PC-9 (cell line): ENCODE measurements around the gene KEAP1. TPM values are rescaled to one million over a fixed set of nuclear protein-coding genes. Genes with fewer than 3 reads are reported as not detected.

Experiments
- BruUV-seq: library from RNA; stranded (reverse); fragments of 400-500 nt; replicated peaks from 2 replicates; lab custom pipeline; 2021; lab: Mats Ljungman, UMichigan
- CTCF ChIA-PET: fragments of 300-600 bp; sonication (Branson Sonifier 250); formaldehyde crosslinking; loops from one replicate; lab custom pipeline; 2022; ENCODE audit warnings: antibody characterized with exemption; lab: Charles Lee
- POLR2A ChIA-PET: fragments of 300-600 bp; sonication (Branson Sonifier 250); formaldehyde crosslinking; loops from one replicate; lab custom pipeline; 2022; ENCODE audit warnings: antibody characterized with exemption; ENCODE audit not compliant: unreplicated experiment; lab: Charles Lee
- DNase-seq, 2 experiments: peaks; one replicate each; pipeline versions ENCODE4 v3.0.0 to v3.0.0-alpha.2; 2015 to 2022; ENCODE audit warnings: mixed read lengths in 1 of 2
- H2AFZ ChIP-seq: fragments of 200-600 bp; sonication (generic); 2 replicates; pipeline ENCODE4 v1.8.1; 2017; ENCODE audit warnings: antibody characterized with exemption
- H3F3A ChIP-seq: fragments of 200-600 bp; sonication (generic); 2 replicates; pipeline ENCODE4 v1.8.1; 2017; ENCODE audit warnings: antibody characterized with exemption, mild to moderate bottlenecking, low read depth; ENCODE audit not compliant: insufficient read depth
- H3K27ac ChIP-seq: fragments of 200-600 bp; sonication (generic); 2 replicates; pipeline ENCODE4 v1.6.1; 2016; ENCODE audit warnings: mixed run types
- H3K27me3 ChIP-seq: fragments of 200-600 bp; sonication (generic); 2 replicates; pipeline ENCODE4 v1.6.1; 2016; ENCODE audit warnings: low read depth, mixed run types; ENCODE audit not compliant: insufficient read depth
- H3K36me3 ChIP-seq: fragments of 200-600 bp; sonication (generic); 2 replicates; pipeline ENCODE4 v1.6.1; 2016; ENCODE audit warnings: low read depth, mixed run types
- H3K4me1 ChIP-seq: fragments of 200-600 bp; sonication (generic); replicated peaks from 2 replicates; pipeline ENCODE4 v1.6.1; 2016; ENCODE audit warnings: mixed run types; ENCODE audit not compliant: insufficient read depth
- H3K4me2 ChIP-seq: fragments of 200-600 bp; sonication (generic); 2 replicates; pipeline ENCODE4 v1.6.1; 2017; ENCODE audit warnings: mixed run types
- H3K4me3 ChIP-seq: fragments of 200-600 bp; sonication (generic); 2 replicates; pipeline ENCODE4 v1.6.1; 2016; ENCODE audit warnings: mixed run types
- H3K79me2 ChIP-seq: fragments of 200-600 bp; sonication (generic); 2 replicates; pipeline ENCODE4 v1.6.1; 2017; ENCODE audit warnings: low read depth, mixed run types
- H3K9me2 ChIP-seq: fragments of 200-600 bp; sonication (generic); 2 replicates; pipeline ENCODE4 v1.8.1; 2017; ENCODE audit warnings: mild to moderate bottlenecking; ENCODE audit not compliant: insufficient read depth
- H3K9me3 ChIP-seq: fragments of 200-600 bp; sonication (generic); 2 replicates; pipeline ENCODE4 v1.8.1; 2016; ENCODE audit warnings: low read depth; ENCODE audit not compliant: insufficient read depth
- H4K20me1 ChIP-seq: fragments of 200-600 bp; sonication (generic); 2 replicates; pipeline ENCODE4 v1.8.1; 2017; ENCODE audit not compliant: insufficient read depth
- EZH2 ChIP-seq: fragments of 200-600 bp; sonication (generic); IDR thresholded peaks from 2 replicates; pipeline ENCODE4 v1.8.0; 2017; ENCODE audit warnings: antibody characterized with exemption, low read depth
- intact Hi-C: fragments of 100-400 bp; cut with micrococcal nuclease; formaldehyde crosslinking; loops from one replicate; pipeline ENCODE4 v1.10.0; 2022; ENCODE audit not compliant: unreplicated experiment
- total RNA-seq: library from RNA; stranded (reverse); gene quantifications from 2 replicates; pipeline ENCODE4 v1.2.3, GENCODE V29; 2021
- TF ChIP-seq, protein P1 (sequence below): fragments of 200-600 bp; sonication (generic); conservative IDR thresholded peaks from 2 replicates; pipeline ENCODE4 v1.6.1; 2017; ENCODE audit warnings: mixed run types, antibody characterized with exemption, mild to moderate bottlenecking, moderate library complexity

KEAP1 gene
- total RNA-seq, 1 experiment from 2014 or later: 154 TPM

DNA sequence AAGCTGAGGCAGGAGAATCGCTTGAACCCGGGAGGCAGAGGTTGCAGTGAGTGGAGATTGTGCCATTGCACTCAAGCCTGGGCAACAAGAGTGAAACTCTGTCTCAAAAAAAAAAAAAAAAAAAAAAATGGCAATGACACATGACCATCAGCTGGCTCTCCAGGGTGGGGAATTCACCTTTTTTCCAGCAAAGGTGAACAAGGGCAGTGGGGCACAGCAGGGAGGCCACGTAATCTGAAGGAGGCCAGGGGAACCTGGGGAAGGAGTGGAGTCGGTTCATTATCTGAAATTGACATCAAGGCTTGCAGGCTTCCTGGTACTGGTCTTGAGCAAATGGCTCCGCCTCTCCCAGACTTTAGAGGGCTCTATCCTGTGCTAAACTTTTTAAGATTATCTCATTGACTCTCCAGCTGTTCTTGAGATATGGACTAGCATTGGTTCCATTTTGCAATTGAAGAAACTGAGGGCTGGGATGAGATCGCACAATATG, 28.1 kb downstream of the KEAP1 start:
- Histone ChIP-seq H3K9me3 (no peaks in the 10 kb centered on the region), H4K20me1 (0 out of 2 replicates have a peak, but pooled peaks cover 4% of the 10 kb centered on the region), H3K36me3 (no peaks in the 10 kb centered on the region), H3F3A (peaks cover 27% of the 10 kb centered on the region), H3K79me2 (no peaks in the 10 kb centered on the region), H3K27me3 (no peaks in the 10 kb centered on the region), H3K9me2 (no peaks in the 10 kb centered on the region), H3K4me1 (peaks cover 14% of the 10 kb centered on the region), H3K4me2 (peak overlapping the region; percentile 8; the same call in 1 of the 2 replicates), H2AFZ (no peak overlapping the region), H3K4me3 (no peak overlapping the region), H3K27ac (no peak overlapping the region)
- ChIA-PET CTCF (interaction anchor here (0.6 kb wide), 1 partner anchor 48 kb away, joined by 6 read pairs; no protein-coding TSS in a partner anchor), POLR2A (no interaction called here)
- no TSS peak for BruUV-seq
- TF ChIP-seq, protein P1, sequence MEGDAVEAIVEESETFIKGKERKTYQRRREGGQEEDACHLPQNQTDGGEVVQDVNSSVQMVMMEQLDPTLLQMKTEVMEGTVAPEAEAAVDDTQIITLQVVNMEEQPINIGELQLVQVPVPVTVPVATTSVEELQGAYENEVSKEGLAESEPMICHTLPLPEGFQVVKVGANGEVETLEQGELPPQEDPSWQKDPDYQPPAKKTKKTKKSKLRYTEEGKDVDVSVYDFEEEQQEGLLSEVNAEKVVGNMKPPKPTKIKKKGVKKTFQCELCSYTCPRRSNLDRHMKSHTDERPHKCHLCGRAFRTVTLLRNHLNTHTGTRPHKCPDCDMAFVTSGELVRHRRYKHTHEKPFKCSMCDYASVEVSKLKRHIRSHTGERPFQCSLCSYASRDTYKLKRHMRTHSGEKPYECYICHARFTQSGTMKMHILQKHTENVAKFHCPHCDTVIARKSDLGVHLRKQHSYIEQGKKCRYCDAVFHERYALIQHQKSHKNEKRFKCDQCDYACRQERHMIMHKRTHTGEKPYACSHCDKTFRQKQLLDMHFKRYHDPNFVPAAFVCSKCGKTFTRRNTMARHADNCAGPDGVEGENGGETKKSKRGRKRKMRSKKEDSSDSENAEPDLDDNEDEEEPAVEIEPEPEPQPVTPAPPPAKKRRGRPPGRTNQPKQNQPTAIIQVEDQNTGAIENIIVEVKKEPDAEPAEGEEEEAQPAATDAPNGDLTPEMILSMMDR: no peak
- TF ChIP-seq EZH2: no peak
- peak in 1 of 2 experiments; percentile 52 for DNase-seq
- intact Hi-C loops: loop anchor here (5.0 to 10.0 kb wide), 2 partner anchors 70 to 218 kb away; partner anchors contain the start of gene CDC37

DNA sequence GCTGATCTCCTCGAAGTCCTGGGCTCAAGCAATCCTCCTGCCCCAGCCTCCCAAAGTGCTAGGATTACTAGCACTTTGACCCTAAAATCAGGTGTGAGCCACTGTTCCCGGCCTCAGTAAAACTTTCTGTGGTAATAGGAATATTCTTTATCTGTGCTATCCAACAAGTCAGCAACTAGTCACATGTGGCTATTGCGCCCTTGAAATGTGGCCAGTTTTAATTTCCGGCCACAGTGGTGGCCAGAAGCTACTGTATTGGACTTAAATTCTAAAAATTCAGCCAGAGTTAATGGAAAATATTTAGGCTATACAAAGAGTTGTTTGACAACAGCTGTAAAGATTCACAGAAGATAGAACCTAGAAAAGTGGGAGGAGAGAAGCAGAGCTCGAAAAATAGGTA, 30.0 kb downstream of the KEAP1 start:
- intact Hi-C loops: loop anchor here (10.0 kb wide), 1 partner anchor 68 kb away; the partner anchor contains the start of gene CDC37
- Histone ChIP-seq H3K9me3 (no peaks in the 10 kb centered on the region), H3F3A (peaks cover 17% of the 10 kb centered on the region), H3K4me3 (no peak overlapping the region), H3K36me3 (no peaks in the 10 kb centered on the region), H3K4me2 (no peak overlapping the region), H3K9me2 (no peaks in the 10 kb centered on the region), H4K20me1 (no peaks in the 10 kb centered on the region), H2AFZ (no peak overlapping the region), H3K79me2 (no peaks in the 10 kb centered on the region), H3K27me3 (no peaks in the 10 kb centered on the region), H3K27ac (no peak overlapping the region), H3K4me1 (peaks cover under 1% of the 10 kb centered on the region; the same call in 1 of the 2 replicates)
- no peak for DNase-seq
- BruUV-seq: no TSS peak
- CTCF ChIA-PET: interaction anchor here (0.7 to 0.8 kb wide), 2 partner anchors 79 to 195 kb away, joined by 3 to 6 read pairs; no protein-coding TSS in a partner anchor
- POLR2A ChIA-PET: no interaction called here
- no peak for TF ChIP-seq EZH2
- TF ChIP-seq, protein P1: no peak

DNA sequence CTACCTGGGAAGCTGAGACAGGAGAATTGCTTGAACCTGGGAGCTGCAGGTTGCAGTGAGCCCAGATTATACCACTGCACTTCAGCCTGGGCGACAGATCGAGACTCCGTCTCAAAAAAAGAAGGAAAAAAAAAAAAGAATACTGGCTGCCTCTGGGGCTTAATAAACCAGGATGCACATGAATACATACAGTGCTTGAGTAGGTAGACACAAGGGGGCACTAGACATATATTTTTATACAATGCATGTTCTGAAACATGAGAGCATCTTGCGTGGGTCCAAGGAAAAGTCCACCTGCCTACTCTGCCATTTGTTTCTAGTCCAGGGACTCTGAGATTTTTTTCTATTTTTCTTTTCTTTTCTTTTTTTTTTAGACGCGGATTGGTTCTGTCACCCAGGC, 31.2 kb downstream of the KEAP1 start:
- Histone ChIP-seq H3K79me2 (no peaks in the 10 kb centered on the region), H3K27me3 (no peaks in the 10 kb centered on the region), H4K20me1 (no peaks in the 10 kb centered on the region), H3F3A (peaks cover 12% of the 10 kb centered on the region), H3K9me3 (no peaks in the 10 kb centered on the region), H3K4me1 (no peaks in the 10 kb centered on the region), H3K9me2 (no peaks in the 10 kb centered on the region), H2AFZ (no peak overlapping the region), H3K4me3 (no peak overlapping the region), H3K27ac (no peak overlapping the region), H3K4me2 (no peak overlapping the region), H3K36me3 (no peaks in the 10 kb centered on the region)
- ChIA-PET CTCF (no interaction called here), POLR2A (no interaction called here)
- intact Hi-C loops: loop anchor here (10.0 kb wide), 1 partner anchor 67 kb away; the partner anchor contains the start of gene CDC37
- BruUV-seq: no TSS peak
- no peak for DNase-seq
- TF ChIP-seq, protein P1: peak; percentile 65
- no peak for TF ChIP-seq EZH2
